ENCODE data around the gene AGPAT3. TPM values are rescaled to one million over a fixed set of nuclear protein-coding genes. Genes with fewer than 3 reads are reported as not detected.

AGPAT3 gene
- total RNA-seq, 4 donors from 2014 or later, result 63.5 to 225 (median 161) TPM

- Histone ChIP-seq H3K27ac (no peak overlapping the region), H3K4me1 (no peaks in the 10 kb centered on the region), H3K9me3 (no peaks in the 10 kb centered on the region), H3K27me3 (no peaks in the 10 kb centered on the region), H3K4me3 (no peak overlapping the region), H3K36me3 (no peaks in the 10 kb centered on the region)
- TF ChIP-seq CTCF (IDR thresholded peaks at IDR 0.05) (no peak), POLR2A (IDR thresholded peaks at IDR 0.05) (no peak)
- peak in 1 of 3 donors; percentile 25 for DNase-seq
Observed at GRCh38 chr21:44002511-44002910, 137.5 kb downstream of the AGPAT3 start.

GRCh38 chr21:44003307-44003966 lies 138.4 kb downstream of the AGPAT3 start:
- DNase-seq, result peak in 1 of 3 donors; percentile 15
- no peaks in the 10 kb centered on the region for H3K36me3 ChIP-seq
- no peaks in the 10 kb centered on the region for H3K4me1 ChIP-seq
- H3K27me3 ChIP-seq, result no peaks in the 10 kb centered on the region
- H3K27ac ChIP-seq, result no peak overlapping the region
- TF ChIP-seq CTCF (IDR thresholded peaks at IDR 0.05), result no peak
- no peak for TF ChIP-seq POLR2A (IDR thresholded peaks at IDR 0.05)
- no peaks in the 10 kb centered on the region for H3K9me3 ChIP-seq
- no peak overlapping the region for H3K4me3 ChIP-seq

GRCh38 chr21:44005071-44005470 lies 140.0 kb downstream of the AGPAT3 start:
- H3K9me3 ChIP-seq, result no peaks in the 10 kb centered on the region
- H3K27ac ChIP-seq, result no peak overlapping the region
- DNase-seq, result peak in 1 of 3 donors; percentile 19
- TF ChIP-seq POLR2A (IDR thresholded peaks at IDR 0.05), result no peak
- TF ChIP-seq CTCF (IDR thresholded peaks at IDR 0.05), result no peak
- H3K36me3 ChIP-seq, result no peaks in the 10 kb centered on the region
- no peak overlapping the region for H3K4me3 ChIP-seq
- H3K4me1 ChIP-seq, result no peaks in the 10 kb centered on the region
- H3K27me3 ChIP-seq, result no peaks in the 10 kb centered on the region

GRCh38 chr21:44005593-44005992 lies 140.6 kb downstream of the AGPAT3 start:
- peak in 1 of 3 donors; percentile 7 for DNase-seq
- Histone ChIP-seq H3K9me3 (no peaks in the 10 kb centered on the region), H3K4me1 (no peaks in the 10 kb centered on the region), H3K27me3 (no peaks in the 10 kb centered on the region), H3K27ac (peak overlapping the region in 1 of 4 donors; percentile 38), H3K4me3 (no peak overlapping the region), H3K36me3 (no peaks in the 10 kb centered on the region)
- TF ChIP-seq POLR2A (IDR thresholded peaks at IDR 0.05) (no peak), CTCF (IDR thresholded peaks at IDR 0.05) (no peak)

GRCh38 chr21:44006017-44006619 lies 141.1 kb downstream of the AGPAT3 start:
- Histone ChIP-seq H3K4me1 (no peaks in the 10 kb centered on the region), H3K27ac (peak overlapping the region in 1 of 4 donors; percentile 38), H3K27me3 (no peaks in the 10 kb centered on the region), H3K9me3 (no peaks in the 10 kb centered on the region), H3K36me3 (no peaks in the 10 kb centered on the region), H3K4me3 (no peak overlapping the region)
- DNase-seq, result no peak
- TF ChIP-seq POLR2A (IDR thresholded peaks at IDR 0.05) (no peak), CTCF (IDR thresholded peaks at IDR 0.05) (no peak)
